Sigmoid colon (tissue), 7 donors: Measurements from ENCODE around the gene C2. TPM values are rescaled to one million over a fixed set of nuclear protein-coding genes. Genes with fewer than 3 reads are reported as not detected.
A peak's percentile ranks its signal among the peaks of the same experiment; 100 is the strongest.
"Not testable (repeated sequence)": the region's sequence is repeated elsewhere in the genome, so short reads cannot be mapped to it uniquely, and the experiment has no call there.

Experiments
- DNase-seq: peaks from one replicate; pipeline ENCODE4 v3.0.0-alpha.2; 2019
- H3K27ac ChIP-seq, 4 donors: fragments of 200-600 bp; sonication (generic); one replicate each; pipeline ENCODE4 v1.5.1; 2016 to 2019; ENCODE audit warnings: mild to moderate bottlenecking in 1 of 4
- H3K27me3 ChIP-seq, 3 donors: fragments of 200-600 bp; sonication (generic); one replicate each; pipeline ENCODE4 v1.5.1; 2019; ENCODE audit warnings: mild to moderate bottlenecking in 1 of 3
- H3K36me3 ChIP-seq, 4 donors: fragments of 200-600 bp; sonication (generic); one replicate each; pipeline ENCODE4 v1.5.1; 2016 to 2019
- H3K4me1 ChIP-seq, 4 donors: fragments of 200-600 bp; sonication (generic); one replicate each; pipeline ENCODE4 v1.5.1; 2017 to 2019
- H3K4me3 ChIP-seq, 4 donors: fragments of 200-600 bp; sonication (generic); one replicate each; pipeline ENCODE4 v1.5.1; 2017 to 2019; ENCODE audit warnings: mild to moderate bottlenecking in 2 of 4, moderate library complexity in 1 of 4
- H3K9me3 ChIP-seq, 4 donors: fragments of 200-600 bp in 3 of 4; sonication (generic) in 3 of 4; one replicate each; pipeline versions ENCODE4 v1.5.1 to v1.6.1; 2013 to 2019
- CTCF ChIP-seq, 4 experiments: fragments of 450-650 bp in 3 of 4; fragments of 200-600 bp in 1 of 4; IDR thresholded peaks; one replicate each; pipeline ENCODE4 v1.5.1; 2016 to 2019; ENCODE audit warnings: antibody characterized with exemption in 4 of 4, mild to moderate bottlenecking in 3 of 4, moderate library complexity in 2 of 4
- EP300 ChIP-seq, 4 donors: sonication (generic); formaldehyde crosslinking; IDR thresholded peaks; one replicate each; pipeline ENCODE4 v1.6.1; 2017; ENCODE audit warnings: antibody characterized with exemption in 4 of 4
- POLR2A ChIP-seq, 2 donors: fragments of 450-650 bp; IDR thresholded peaks; one replicate each; pipeline ENCODE4 v1.6.1; 2016; ENCODE audit warnings: antibody characterized with exemption in 2 of 2, mild to moderate bottlenecking in 2 of 2, moderate library complexity in 2 of 2
- POLR2AphosphoS5 ChIP-seq, 4 donors: sonication (generic); formaldehyde crosslinking; IDR thresholded peaks; one replicate each; pipeline ENCODE4 v1.6.1; 2017; ENCODE audit warnings: antibody characterized with exemption in 4 of 4
- WGBS, 2 donors: extraction: QIAGEN DNeasy Blood & Tissue Kit; methylation state at CpG; one replicate each; pipeline ENCODE4 v1.1.7; 2013; 5-methylcytosine and 5-hydroxymethylcytosine counted together
- intact Hi-C: fragments of 100-400 bp; cut with DNase I; formaldehyde crosslinking; loops from one replicate; pipeline ENCODE4 v1.15.1; 2023
- polyA plus RNA-seq, 3 donors: library from polyadenylated mRNA; stranded (reverse); fragments of 200-250 nt; gene quantifications; one replicate each; pipeline ENCODE4 v1.2.3, GENCODE V29; 2013
- total RNA-seq, 4 donors: library from RNA; depleted of rRNA; stranded (reverse); fragments of >200 nt; gene quantifications; one replicate each; pipeline ENCODE4 v1.1.0, GENCODE V29; 2016
- donor health status: healthy with polysubstance abuse.
- donor health status: Bipolar disorder and iron deficiency.
- donor health status: healthy.

C2 gene
- total and polyA plus RNA-seq, 7 donors, result 4.9 to 39.2 (median 15.7) TPM

DNA sequence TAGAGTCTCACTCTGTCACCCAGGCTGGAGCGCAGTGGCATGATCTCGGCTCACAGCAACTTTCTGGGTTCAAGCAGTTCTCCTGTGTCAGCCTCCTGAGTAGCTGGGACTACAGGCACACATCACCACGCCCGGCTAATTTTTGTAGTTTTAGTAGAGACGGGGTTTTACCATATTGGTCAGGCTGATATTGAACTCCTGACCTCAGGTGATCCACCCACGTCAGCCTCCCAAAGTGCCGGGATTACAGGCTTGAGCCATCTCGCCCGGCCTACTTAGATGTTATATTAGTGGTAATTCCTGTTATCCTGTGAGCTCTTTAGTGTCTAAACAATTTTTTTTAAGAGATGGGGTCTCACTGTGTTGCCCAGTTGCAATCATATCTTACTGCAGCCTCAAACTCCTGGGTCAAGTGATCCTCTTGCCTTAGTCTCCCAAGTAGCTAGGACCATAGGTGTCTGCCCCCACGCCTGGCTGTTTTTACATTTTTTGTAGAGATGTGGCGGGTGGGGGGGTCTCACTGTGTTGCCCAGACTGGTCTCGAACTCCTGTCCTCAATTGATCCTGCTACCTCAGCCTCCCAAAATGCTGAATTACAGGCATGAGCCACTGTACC, 50.4 kb downstream of the C2 start:
- 95 to 96% methylated on average over 12 of the region's 12 CpGs for WGBS, 2 donors

DNA sequence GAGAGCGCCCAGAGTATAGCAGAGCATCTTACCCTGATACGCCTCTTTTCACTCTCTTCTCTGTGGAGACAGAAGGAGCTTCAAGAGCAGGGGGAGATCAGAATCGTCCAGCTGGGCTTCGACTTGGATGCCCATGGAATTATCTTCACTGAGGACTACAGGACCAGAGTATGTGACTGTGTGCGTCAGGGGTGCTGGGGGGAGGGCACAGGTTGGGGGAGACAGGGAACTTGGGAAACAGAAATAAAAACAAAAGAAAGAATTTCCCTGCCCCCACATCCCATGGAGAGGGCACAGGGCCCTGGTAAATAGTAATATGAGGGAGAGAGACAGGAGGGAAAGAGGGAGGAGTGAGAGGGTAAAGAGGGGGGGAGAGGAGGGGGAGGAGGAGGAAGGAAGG, 51.3 kb downstream of the C2 start:
- no peak for DNase-seq
- H3K27ac ChIP-seq, result no peak overlapping the region

More for the DNA sequence above, 50.4 kb downstream of the C2 start:
- peak; percentile 46 for DNase-seq
- intact Hi-C loops, result loop anchor here (10.0 kb wide), 1 partner anchor 217 kb away; the partner anchor contains the start of genes GPSM3 and PBX2
- TF ChIP-seq EP300 (IDR thresholded peaks at IDR 0.05), result no peak
- no peak for TF ChIP-seq POLR2A (IDR thresholded peaks at IDR 0.05)
- no peak for TF ChIP-seq CTCF (IDR thresholded peaks at IDR 0.05)
- no peak for TF ChIP-seq POLR2AphosphoS5 (IDR thresholded peaks at IDR 0.05)
- no peak overlapping the region for H3K27ac ChIP-seq
- peaks cover 0 to 13% (median 8%) of the 10 kb centered on the region in 4 donors for H3K4me1 ChIP-seq
- peaks cover 0 to 11% (median 9%) of the 10 kb centered on the region in 4 donors for H3K36me3 ChIP-seq
- H3K4me3 ChIP-seq, result no peak overlapping the region
- H3K9me3 ChIP-seq, result no peaks in the 10 kb centered on the region
- no peaks in the 10 kb centered on the region for H3K27me3 ChIP-seq

DNA sequence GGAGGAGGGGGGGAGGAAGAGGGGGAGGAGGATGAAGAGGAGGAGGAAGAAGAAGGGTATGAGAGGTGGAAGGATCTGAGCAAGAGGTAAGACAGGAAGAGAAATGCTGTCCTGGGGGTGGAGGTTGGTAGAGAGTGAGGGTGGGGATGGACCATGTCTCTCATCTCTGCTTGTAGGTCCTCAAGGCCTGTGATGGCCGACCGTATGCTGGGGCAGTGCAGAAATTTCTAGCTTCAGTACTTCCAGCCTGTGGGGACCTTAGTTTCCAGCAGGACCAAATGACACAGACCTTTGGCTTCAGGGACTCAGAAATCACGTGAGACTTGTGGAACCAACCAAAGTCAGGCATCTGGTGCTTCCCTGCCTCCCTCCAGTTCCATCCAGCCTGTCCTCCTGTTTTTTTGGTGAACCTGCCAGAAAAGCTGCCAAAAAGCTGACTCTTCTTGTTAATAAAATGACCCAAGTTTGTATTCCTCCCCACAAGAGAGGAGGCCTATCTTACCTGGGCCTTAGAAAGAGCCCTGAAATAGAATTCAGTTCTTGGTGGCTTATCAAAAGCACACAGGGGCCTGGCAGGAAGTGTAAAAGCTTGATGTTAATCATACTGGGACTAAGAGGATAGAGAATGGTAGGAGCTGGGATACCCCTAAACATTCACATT, 51.9 kb downstream of the C2 start:
- Histone ChIP-seq H3K36me3 (peaks cover 0 to 11% (median 9%) of the 10 kb centered on the region in 4 donors), H3K4me1 (no peaks in the 10 kb centered on the region), H3K4me3 (no peak overlapping the region), H3K27ac (peak overlapping the region in 2 of 4 donors; percentile 1 to 17), H3K27me3 (no peaks in the 10 kb centered on the region), H3K9me3 (no peaks in the 10 kb centered on the region)
- peak; percentile 46 for DNase-seq
- TF ChIP-seq POLR2AphosphoS5 (IDR thresholded peaks at IDR 0.05) (no peak), CTCF (IDR thresholded peaks at IDR 0.05) (no peak), EP300 (IDR thresholded peaks at IDR 0.05) (no peak), POLR2A (IDR thresholded peaks at IDR 0.05) (no peak)
- WGBS, 2 donors, result 88 to 96% methylated on average over 3 of the region's 3 CpGs
- intact Hi-C loops, result loop anchor here (10.0 kb wide), 1 partner anchor 215 kb away; the partner anchor contains the start of genes GPSM3 and PBX2

More for the DNA sequence above, 51.3 kb downstream of the C2 start:
- WGBS, 2 donors, result 85 to 95% methylated on average over 5 of the region's 5 CpGs
- H3K9me3 ChIP-seq, result no peaks in the 10 kb centered on the region
- H3K36me3 ChIP-seq, result peaks cover 0 to 11% (median 9%) of the 10 kb centered on the region in 4 donors
- intact Hi-C loops, result loop anchor here (10.0 kb wide), 1 partner anchor 216 kb away; the partner anchor contains the start of genes GPSM3 and PBX2
- H3K4me1 ChIP-seq, result peaks cover 0 to 4% (median 0%) of the 10 kb centered on the region in 4 donors
- no peaks in the 10 kb centered on the region for H3K27me3 ChIP-seq
- H3K4me3 ChIP-seq, result no peak overlapping the region
- TF ChIP-seq POLR2A (IDR thresholded peaks at IDR 0.05), result no peak
- no peak for TF ChIP-seq EP300 (IDR thresholded peaks at IDR 0.05)
- TF ChIP-seq CTCF (IDR thresholded peaks at IDR 0.05), result no peak
- no peak for TF ChIP-seq POLR2AphosphoS5 (IDR thresholded peaks at IDR 0.05)

GRCh38 chr6:31980195-31980876, 52.8 kb downstream of the C2 start:
- H3K9me3 ChIP-seq, H3K4me3 ChIP-seq, intact Hi-C loops, H3K4me1 ChIP-seq, H3K27me3 ChIP-seq, H3K27ac ChIP-seq: not testable (repeated sequence)
- WGBS, 2 donors, result 92 to 95% methylated on average over 13 of the region's 13 CpGs
- H3K36me3 ChIP-seq, result peaks cover 0 to 11% (median 9%) of the 10 kb centered on the region in 4 donors
- DNase-seq, result peak; percentile 39

DNA sequence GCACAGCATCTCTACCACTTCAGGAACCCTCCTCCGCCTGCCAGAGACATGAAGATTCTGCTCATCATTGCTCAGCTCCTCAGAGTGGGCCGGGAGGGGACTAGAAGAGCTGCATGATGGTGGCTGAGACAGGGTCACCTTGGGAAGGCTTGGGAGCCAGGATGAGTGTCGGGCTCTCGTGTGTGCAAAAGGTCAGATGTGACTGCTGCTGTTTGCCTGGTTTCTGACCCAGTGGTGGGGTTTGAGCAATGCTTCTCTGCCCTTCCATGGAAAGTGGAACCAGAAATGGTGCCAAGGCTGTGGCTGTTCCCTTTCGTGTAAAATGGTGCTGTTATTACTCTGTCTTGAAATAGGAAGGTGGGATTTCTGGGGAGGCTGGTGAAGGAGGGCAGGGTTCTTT, 53.5 kb downstream of the C2 start:
- H3K27me3 ChIP-seq, H3K4me1 ChIP-seq, H3K4me3 ChIP-seq, DNase-seq, intact Hi-C loops, H3K27ac ChIP-seq, H3K9me3 ChIP-seq: not testable (repeated sequence)
- no CpG with 5 or more reads among the region's 5 CpGs for WGBS, 2 donors
- H3K36me3 ChIP-seq, result peaks cover 0 to 11% (median 9%) of the 10 kb centered on the region in 4 donors

- H3K4me3 ChIP-seq, intact Hi-C loops, DNase-seq, H3K27ac ChIP-seq, H3K4me1 ChIP-seq, H3K9me3 ChIP-seq, H3K27me3 ChIP-seq: not testable (repeated sequence)
- no CpG with 5 or more reads among the region's 7 CpGs for WGBS, 2 donors
- peaks cover 0 to 11% (median 9%) of the 10 kb centered on the region in 4 donors for H3K36me3 ChIP-seq
Observed at GRCh38 chr6:31981744-31982143, 54.2 kb downstream of the C2 start, which contains the start of gene C4A. C4A (plus strand) TSS chr6:31982057; CDS start chr6:31982108, 51 bp downstream.

DNA sequence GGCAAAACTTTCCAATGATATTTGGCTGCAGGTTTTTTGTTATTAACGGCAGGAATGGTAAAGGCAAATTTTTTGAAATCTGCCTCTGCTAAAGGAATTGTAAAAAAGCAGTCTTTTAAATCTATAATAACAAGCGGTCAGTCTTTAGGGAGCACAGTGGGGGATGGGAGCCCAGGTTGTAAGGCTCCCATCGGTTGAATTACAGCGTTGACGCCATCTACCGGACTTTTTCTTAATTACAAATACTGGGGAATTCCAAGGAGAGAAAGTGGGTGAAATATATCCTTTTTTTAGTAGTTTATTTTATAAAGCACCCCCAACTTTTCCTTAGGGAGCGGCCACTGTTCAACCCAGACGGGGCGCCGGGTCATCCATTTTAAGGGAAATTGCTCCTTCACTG, 61.8 kb downstream of the C2 start:
- H3K4me1 ChIP-seq, H3K27me3 ChIP-seq, H3K36me3 ChIP-seq, H3K27ac ChIP-seq, H3K9me3 ChIP-seq, intact Hi-C loops, H3K4me3 ChIP-seq, DNase-seq: not testable (repeated sequence)
- no CpG with 5 or more reads among the region's 10 CpGs for WGBS, 2 donors

DNA sequence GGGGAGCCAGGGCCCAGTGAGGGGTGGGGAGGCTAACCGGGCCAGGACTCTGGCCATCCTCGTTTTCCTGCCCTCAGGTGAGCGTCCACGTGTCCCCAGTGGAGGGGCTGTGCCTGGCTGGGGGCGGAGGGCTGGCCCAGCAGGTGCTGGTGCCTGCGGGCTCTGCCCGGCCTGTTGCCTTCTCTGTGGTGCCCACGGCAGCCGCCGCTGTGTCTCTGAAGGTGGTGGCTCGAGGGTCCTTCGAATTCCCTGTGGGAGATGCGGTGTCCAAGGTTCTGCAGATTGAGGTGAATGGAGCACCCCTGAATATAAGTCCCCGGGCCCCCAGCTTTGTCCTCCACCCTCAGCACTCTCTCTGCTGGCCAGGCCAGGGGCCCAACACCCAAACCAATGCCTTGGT, 66.9 kb downstream of the C2 start:
- H3K4me1 ChIP-seq, H3K27me3 ChIP-seq, H3K4me3 ChIP-seq, intact Hi-C loops, H3K9me3 ChIP-seq, H3K36me3 ChIP-seq, H3K27ac ChIP-seq: not testable (repeated sequence)
- DNase-seq, result peak; percentile 40
- WGBS, 2 donors, result 94 to 97% methylated on average over 9 to 10 of the region's 14 CpGs
